A549 (cell line): Measurements from ENCODE around the gene MAMDC4. TPM values are rescaled to one million over a fixed set of nuclear protein-coding genes. Genes with fewer than 3 reads are reported as not detected.

ENCODE experiments used
- ATAC-seq, 2 experiments: fragments of 200-7000 bp in 1 of 2; fragments of >200 bp in 1 of 2; cut with Nextera tagmentation in 1 of 2; cut with Tn5 transposase in 1 of 2; 3 replicates each; pipeline versions ENCODE4 v1.8.0 to v1.9.1; 2018 to 2020; ENCODE audit warnings: mild to moderate bottlenecking in 1 of 2, moderate library complexity in 1 of 2
- CTCF ChIA-PET: fragments of 300-600 bp; sonication (Branson Sonifier 250); formaldehyde crosslinking; extraction: SDS; loops from one replicate; lab custom pipeline; 2021; ENCODE audit warnings: antibody characterized with exemption, inconsistent platforms; lab: Yijun Ruan, JAX
- POLR2A ChIA-PET: fragments of 350-600 bp; formaldehyde crosslinking; extraction: SDS; loops from one replicate; lab custom pipeline; 2021; ENCODE audit warnings: antibody characterized with exemption, inconsistent platforms; lab: Yijun Ruan, JAX
- DNase-seq, 2 experiments: peaks; one replicate each; pipeline versions ENCODE4 v3.0.0 to v3.0.0-alpha.2; 2011 to 2016; ENCODE audit warnings: low read depth in 1 of 2, low spot score in 1 of 2
- FAIRE-seq: peaks from 2 replicates; lab custom pipeline; 2011; peaks lifted over from hg19 to GRCh38; lab: Jason Lieb, UNC
- H3K27ac ChIP-seq, 2 experiments: fragments of >200 bp; sonication (Bioruptor Twin); formaldehyde crosslinking; 3 replicates each; pipeline ENCODE4 v1.5.1; 2016 to 2017
- H3K4me1 ChIP-seq: fragments of >200 bp; sonication (Bioruptor Twin); formaldehyde crosslinking; 3 replicates; pipeline ENCODE4 v1.6.1; 2016
- H3K4me2 ChIP-seq: fragments of >200 bp; sonication (Bioruptor Twin); formaldehyde crosslinking; 3 replicates; pipeline ENCODE4 v1.6.1; 2016
- H3K4me3 ChIP-seq: fragments of >200 bp; sonication (Bioruptor Twin); formaldehyde crosslinking; 3 replicates; pipeline ENCODE4 v1.5.1; 2016
- H3K9me3 ChIP-seq: fragments of >200 bp; sonication (Bioruptor Twin); formaldehyde crosslinking; 3 replicates; pipeline ENCODE4 v1.6.1; 2016
- CBX2 ChIP-seq: fragments of 200-600 bp; sonication (generic); IDR thresholded peaks from 2 replicates; pipeline ENCODE4 v1.6.1; 2016; ENCODE audit warnings: low read depth, mild to moderate bottlenecking, borderline replicate concordance
- CHD2 ChIP-seq: fragments of 150-350 bp; IDR thresholded peaks from 2 replicates; pipeline ENCODE4 v1.6.1; 2014; ENCODE audit warnings: low read length; ENCODE audit not compliant: partially characterized antibody
- GATA3 ChIP-seq: IDR thresholded peaks from 2 replicates; pipeline ENCODE4 v1.6.1; 2012; ENCODE audit warnings: borderline replicate concordance
- HOXA7 ChIP-seq: fragments of 250-450 bp; sonication (Bioruptor Pico); IDR thresholded peaks from 2 replicates; pipeline ENCODE4 v1.5.0; 2020; ENCODE audit warnings: mild to moderate bottlenecking, moderate library complexity
- HOXB13 ChIP-seq: fragments of 250-450 bp; sonication (Bioruptor Pico); IDR thresholded peaks from 2 replicates; pipeline ENCODE4 v1.5.0; 2020; ENCODE audit warnings: low read depth, mild to moderate bottlenecking, moderate library complexity
- HOXB5 ChIP-seq: fragments of 250-450 bp; sonication (Bioruptor Pico); IDR thresholded peaks from 2 replicates; pipeline ENCODE4 v1.5.0; 2020; ENCODE audit warnings: mild to moderate bottlenecking, moderate library complexity
- KDM5A ChIP-seq: fragments of 200-600 bp; sonication (generic); IDR thresholded peaks from 2 replicates; pipeline ENCODE4 v1.6.1; 2016; ENCODE audit warnings: antibody characterized with exemption, mild to moderate bottlenecking
- MAZ ChIP-seq: fragments of 150-350 bp; IDR thresholded peaks from 2 replicates; pipeline ENCODE4 v1.6.1; 2014; ENCODE audit warnings: antibody characterized with exemption, low read depth, low read length, borderline replicate concordance
- MYC ChIP-seq: IDR thresholded peaks from 2 replicates; pipeline ENCODE4 v1.6.1; 2012; ENCODE audit warnings: mild to moderate bottlenecking, inconsistent platforms, low read length, improper control_type of control experiment, borderline replicate concordance
- NPAS2 ChIP-seq: fragments of 250-450 bp; sonication (Bioruptor Pico); IDR thresholded peaks from 2 replicates; pipeline ENCODE4 v1.8.0; 2022; ENCODE audit warnings: mild to moderate bottlenecking, moderate library complexity, borderline replicate concordance
- POLR2A ChIP-seq: IDR thresholded peaks from 2 replicates; pipeline ENCODE4 v1.6.1; 2012; ENCODE audit warnings: mild to moderate bottlenecking, low read length
- POLR2AphosphoS2 ChIP-seq: conservative IDR thresholded peaks from 2 replicates; pipeline ENCODE4 v1.6.1; 2012; ENCODE audit warnings: low read length, improper control_type of control experiment, inconsistent platforms
- SMC3 ChIP-seq: fragments of >200 bp; sonication (Bioruptor Twin); formaldehyde crosslinking; IDR thresholded peaks from 3 replicates; pipeline ENCODE4 v1.6.1; 2018; ENCODE audit warnings: inconsistent platforms
- SREBF2 ChIP-seq: fragments of 450-650 bp; IDR thresholded peaks from 2 replicates; pipeline ENCODE4 v1.6.1; 2014; ENCODE audit warnings: mild to moderate bottlenecking, moderate library complexity
- ZC3H11A ChIP-seq: fragments of 450-650 bp; IDR thresholded peaks from 2 replicates; pipeline ENCODE4 v1.6.1; 2014; ENCODE audit warnings: antibody characterized with exemption, mild to moderate bottlenecking
- WGBS: methylation state at CpG from one replicate; pipeline ENCODE4 v1.1.6; 2017; ENCODE audit errors: missing lambda C conversion rate; 5-methylcytosine and 5-hydroxymethylcytosine counted together
- polyA plus RNA-seq, 4 experiments: library from polyadenylated mRNA; depleted of rRNA in 3 of 4; stranded (reverse); fragments of >200 nt; fragmentation: RNase III in 1 of 4; extraction: RNeasy Plus Mini Kit Qiagen cat#74134 plus additional on column Dnase treatment in 1 of 4; gene quantifications; 2 replicates in 3 of 4; 3 replicates in 1 of 4; pipeline ENCODE4 v1.2.3, GENCODE V29; 2011 to 2017
- TF ChIP-seq, protein P1 (sequence below): IDR thresholded peaks from 2 replicates; pipeline ENCODE4 v1.6.1; 2012; ENCODE audit warnings: low read depth, borderline replicate concordance
- TF ChIP-seq, protein P2 (sequence below): IDR thresholded peaks from 2 replicates; pipeline ENCODE4 v1.6.1; 2012
- TF ChIP-seq, protein P3 (sequence below): fragments of >200 bp; sonication (Bioruptor Twin); formaldehyde crosslinking; IDR thresholded peaks from 3 replicates; pipeline ENCODE4 v1.6.1; 2016
- TF ChIP-seq, protein P4 (sequence below): fragments of 250-450 bp; sonication (Bioruptor Pico); IDR thresholded peaks from 2 replicates; pipeline ENCODE4 v1.5.0; 2020; ENCODE audit warnings: low read depth, mild to moderate bottlenecking, moderate library complexity
- TF ChIP-seq, protein P5 (sequence below): fragments of 150-350 bp; IDR thresholded peaks from 2 replicates; pipeline ENCODE4 v1.6.1; 2014; ENCODE audit warnings: low read depth, mild to moderate bottlenecking, low read length

Gene MAMDC4
- polyA plus RNA-seq, 2 of the 4 experiments (the other 2 are of a cell fraction): 1.3 to 7.3 TPM

DNA sequence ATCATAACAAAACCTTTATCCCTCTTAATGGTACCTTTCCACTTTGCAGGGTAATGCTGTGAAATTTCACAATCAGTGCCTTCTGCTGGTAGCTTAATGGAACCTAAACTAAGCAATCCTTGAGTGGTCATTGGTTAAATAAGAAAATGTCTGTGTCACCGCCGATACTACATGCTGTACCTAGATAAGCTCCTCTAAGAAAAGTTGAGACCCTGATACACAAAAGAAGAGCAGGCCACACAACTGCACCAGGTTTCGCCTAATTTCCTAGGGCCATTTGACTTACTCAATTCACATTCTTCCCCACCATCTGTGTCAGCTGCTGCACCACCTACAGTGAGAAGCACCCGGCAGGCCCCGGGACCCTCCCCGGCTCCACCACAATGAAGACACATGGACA, 23.0 kb downstream of the MAMDC4 start (continued):
- TF ChIP-seq, protein P1, sequence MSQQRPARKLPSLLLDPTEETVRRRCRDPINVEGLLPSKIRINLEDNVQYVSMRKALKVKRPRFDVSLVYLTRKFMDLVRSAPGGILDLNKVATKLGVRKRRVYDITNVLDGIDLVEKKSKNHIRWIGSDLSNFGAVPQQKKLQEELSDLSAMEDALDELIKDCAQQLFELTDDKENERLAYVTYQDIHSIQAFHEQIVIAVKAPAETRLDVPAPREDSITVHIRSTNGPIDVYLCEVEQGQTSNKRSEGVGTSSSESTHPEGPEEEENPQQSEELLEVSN: no peak

DNA sequence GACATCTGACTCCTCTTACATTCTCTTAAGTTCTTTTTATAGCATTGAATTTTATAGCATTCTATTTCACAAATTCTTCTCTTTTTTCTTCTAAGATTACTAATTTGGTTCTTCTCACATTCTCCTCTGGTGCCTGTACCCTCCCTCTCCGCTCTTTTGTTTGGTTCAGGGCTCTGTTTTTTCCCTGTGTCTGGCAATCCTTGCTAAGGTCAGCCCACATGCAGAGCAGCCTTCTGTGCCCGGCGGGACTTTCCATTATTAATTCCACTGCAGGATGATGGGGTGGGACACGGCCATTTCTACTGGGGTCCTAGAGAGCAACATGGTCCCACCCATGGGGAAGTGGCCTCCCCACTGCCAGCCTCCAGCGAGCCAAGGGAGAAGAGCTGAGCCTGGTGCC, 24.3 kb downstream of the MAMDC4 start:
- FAIRE-seq: no peak
- POLR2A ChIA-PET: no interaction called here
- CTCF ChIA-PET: no interaction called here

DNA sequence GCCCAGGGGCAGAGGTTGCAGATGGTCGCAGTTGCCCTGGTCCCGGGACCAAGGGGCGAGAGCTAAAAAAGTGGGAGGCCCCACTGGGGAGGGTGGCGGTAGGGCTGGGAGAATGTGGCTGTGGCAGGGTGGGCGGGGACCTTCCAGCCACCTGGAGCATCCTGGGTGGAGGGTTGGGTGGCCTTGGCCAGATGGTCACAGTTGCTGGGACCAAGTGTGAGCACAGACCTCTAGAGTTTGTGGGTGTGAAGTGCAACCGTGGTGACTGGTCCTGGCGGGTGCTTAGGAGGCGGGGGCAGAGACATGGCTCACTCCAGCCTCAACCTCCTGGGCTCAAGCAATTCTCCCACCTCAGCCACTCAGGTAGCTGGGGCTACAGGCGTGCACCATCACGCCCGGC, 28.5 kb downstream of the MAMDC4 start:
- FAIRE-seq: no peak
- no peak for ATAC-seq
- Histone ChIP-seq H3K9me3 (no peaks in the 10 kb centered on the region), H3K4me2 (no peak overlapping the region), H3K27ac (peak overlapping the region in 1 of 2 experiments; percentile 98; a peak in 3 of 6 replicates), H3K4me1 (peaks cover 43% of the 10 kb centered on the region), H3K4me3 (no peak overlapping the region)
- no peak for TF ChIP-seq POLR2A
- TF ChIP-seq, protein P2, sequence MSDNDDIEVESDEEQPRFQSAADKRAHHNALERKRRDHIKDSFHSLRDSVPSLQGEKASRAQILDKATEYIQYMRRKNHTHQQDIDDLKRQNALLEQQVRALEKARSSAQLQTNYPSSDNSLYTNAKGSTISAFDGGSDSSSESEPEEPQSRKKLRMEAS: no peak
- TF ChIP-seq CHD2: no peak
- TF ChIP-seq, protein P3, sequence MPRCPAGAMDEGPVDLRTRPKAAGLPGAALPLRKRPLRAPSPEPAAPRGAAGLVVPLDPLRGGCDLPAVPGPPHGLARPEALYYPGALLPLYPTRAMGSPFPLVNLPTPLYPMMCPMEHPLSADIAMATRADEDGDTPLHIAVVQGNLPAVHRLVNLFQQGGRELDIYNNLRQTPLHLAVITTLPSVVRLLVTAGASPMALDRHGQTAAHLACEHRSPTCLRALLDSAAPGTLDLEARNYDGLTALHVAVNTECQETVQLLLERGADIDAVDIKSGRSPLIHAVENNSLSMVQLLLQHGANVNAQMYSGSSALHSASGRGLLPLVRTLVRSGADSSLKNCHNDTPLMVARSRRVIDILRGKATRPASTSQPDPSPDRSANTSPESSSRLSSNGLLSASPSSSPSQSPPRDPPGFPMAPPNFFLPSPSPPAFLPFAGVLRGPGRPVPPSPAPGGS: no peak
- TF ChIP-seq MYC: no peak
- no peak for TF ChIP-seq NPAS2 (CRISPR knock-in tag)
- CTCF ChIA-PET: interaction anchor here (0.9 to 14.7 kb wide), 9 partner anchors 8 to 155 kb away, joined by 3 to 139 read pairs (median 4); no protein-coding TSS in a partner anchor
- WGBS: 92% methylated on average over 11 of the region's 11 CpGs
- DNase-seq: no peak
- POLR2A ChIA-PET: interaction anchor here (2.2 to 6.8 kb wide), 3 partner anchors 11 to 21 kb away, joined by 10 to 108 read pairs (median 11); partner anchors contain the start of gene EDF1

More for the DNA sequence above, 24.3 kb downstream of the MAMDC4 start:
- Histone ChIP-seq H3K4me1 (peaks cover 4% of the 10 kb centered on the region), H3K27ac (no peak overlapping the region), H3K9me3 (peaks cover 10% of the 10 kb centered on the region; the same call in 2 of the 3 replicates), H3K4me3 (no peak overlapping the region), H3K4me2 (no peak overlapping the region)
- no peak for TF ChIP-seq CBX2
- no peak for TF ChIP-seq GATA3
- TF ChIP-seq SREBF2: no peak
- no peak for TF ChIP-seq POLR2AphosphoS2
- TF ChIP-seq NPAS2 (CRISPR knock-in tag): no peak
- TF ChIP-seq SMC3: no peak
- TF ChIP-seq ZC3H11A: no peak
- no peak for TF ChIP-seq HOXB13
- TF ChIP-seq HOXA7 (CRISPR knock-in tag): no peak
- TF ChIP-seq, protein P4, sequence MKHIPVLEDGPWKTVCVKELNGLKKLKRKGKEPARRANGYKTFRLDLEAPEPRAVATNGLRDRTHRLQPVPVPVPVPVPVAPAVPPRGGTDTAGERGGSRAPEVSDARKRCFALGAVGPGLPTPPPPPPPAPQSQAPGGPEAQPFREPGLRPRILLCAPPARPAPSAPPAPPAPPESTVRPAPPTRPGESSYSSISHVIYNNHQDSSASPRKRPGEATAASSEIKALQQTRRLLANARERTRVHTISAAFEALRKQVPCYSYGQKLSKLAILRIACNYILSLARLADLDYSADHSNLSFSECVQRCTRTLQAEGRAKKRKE (CRISPR knock-in tag): no peak
- TF ChIP-seq, protein P5, sequence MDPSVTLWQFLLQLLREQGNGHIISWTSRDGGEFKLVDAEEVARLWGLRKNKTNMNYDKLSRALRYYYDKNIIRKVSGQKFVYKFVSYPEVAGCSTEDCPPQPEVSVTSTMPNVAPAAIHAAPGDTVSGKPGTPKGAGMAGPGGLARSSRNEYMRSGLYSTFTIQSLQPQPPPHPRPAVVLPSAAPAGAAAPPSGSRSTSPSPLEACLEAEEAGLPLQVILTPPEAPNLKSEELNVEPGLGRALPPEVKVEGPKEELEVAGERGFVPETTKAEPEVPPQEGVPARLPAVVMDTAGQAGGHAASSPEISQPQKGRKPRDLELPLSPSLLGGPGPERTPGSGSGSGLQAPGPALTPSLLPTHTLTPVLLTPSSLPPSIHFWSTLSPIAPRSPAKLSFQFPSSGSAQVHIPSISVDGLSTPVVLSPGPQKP: no peak
- no peak for TF ChIP-seq MAZ
- no peak for TF ChIP-seq KDM5A
- no peak for TF ChIP-seq HOXB5
- ATAC-seq: no peak
- no peak for DNase-seq
- 82% methylated on average over 5 of the region's 5 CpGs for WGBS
